SK-N-SH (cell line): ENCODE data around the gene MLYCD. TPM values are rescaled to one million over a fixed set of nuclear protein-coding genes. Genes with fewer than 3 reads are reported as not detected.

Source experiments
- CTCF ChIA-PET: fragments of 300-600, 350-600 bp; formaldehyde crosslinking; extraction: SDS; loops from one replicate; lab custom pipeline; 2021; lab: Yijun Ruan, JAX
- POLR2A ChIA-PET: fragments of 350-600 bp; sonication (Branson Sonifier 250); formaldehyde crosslinking; extraction: SDS; loops from one replicate; lab custom pipeline; 2020; ENCODE audit warnings: antibody characterized with exemption, inconsistent platforms; lab: Yijun Ruan, JAX
- DNase-seq: peaks from one replicate; pipeline ENCODE4 v3.0.0; 2012
- H2AFZ ChIP-seq: fragments of 200-600 bp; sonication (generic); 2 replicates; pipeline ENCODE4 v1.8.1; 2016; ENCODE audit warnings: antibody characterized with exemption, mild to moderate bottlenecking, low read depth
- H3F3A ChIP-seq: fragments of 200-600 bp; sonication (generic); replicated peaks from 2 replicates; pipeline ENCODE3; 2016; ENCODE audit warnings: antibody characterized with exemption, mild to moderate bottlenecking; ENCODE audit not compliant: insufficient read depth
- H3K27ac ChIP-seq, 2 experiments: fragments of 200-500 bp in 1 of 2; fragments of 200-600 bp in 1 of 2; sonication (Bioruptor generic) in 1 of 2; sonication (generic), shearing (Covaris generic) in 1 of 2; 2 replicates each; pipeline versions ENCODE4 v1.5.1 to v1.6.1; 2014 to 2016; ENCODE audit warnings: low read depth in 2 of 2, inconsistent platforms in 1 of 2, low read length in 1 of 2, mild to moderate bottlenecking in 1 of 2, mixed read lengths in 1 of 2
- H3K27me3 ChIP-seq: fragments of 200-600 bp; sonication (generic), shearing (Covaris generic); 2 replicates; pipeline ENCODE4 v1.6.1; 2016; ENCODE audit warnings: mixed run types; ENCODE audit not compliant: insufficient read depth
- H3K36me3 ChIP-seq, 2 experiments: fragments of 200-500 bp in 1 of 2; fragments of 200-600 bp in 1 of 2; sonication (Bioruptor generic) in 1 of 2; sonication (generic) in 1 of 2; replicated peaks in 1 of 2; 2 replicates each; pipeline versions ENCODE3 to v1.5.1; 2014 to 2016; ENCODE audit warnings: low read length in 1 of 2, mild to moderate bottlenecking in 1 of 2; ENCODE audit not compliant: insufficient read depth in 2 of 2, control insufficient read depth in 1 of 2
- H3K4me1 ChIP-seq, 2 experiments: fragments of 200-500 bp in 1 of 2; fragments of 200-600 bp in 1 of 2; sonication (Bioruptor generic) in 1 of 2; sonication (generic), shearing (Covaris generic) in 1 of 2; 2 replicates each; pipeline versions ENCODE4 v1.5.1 to v1.6.1; 2014 to 2016; ENCODE audit warnings: low read depth in 1 of 2, low read length in 1 of 2, mixed run types in 1 of 2; ENCODE audit not compliant: insufficient read depth in 2 of 2, control insufficient read depth in 1 of 2
- H3K4me2 ChIP-seq: fragments of 200-600 bp; sonication (generic), shearing (Covaris generic); 2 replicates; pipeline ENCODE4 v1.6.1; 2017; ENCODE audit warnings: mixed run types
- H3K4me3 ChIP-seq, 2 experiments: fragments of 200-500 bp in 1 of 2; fragments of 200-600 bp in 1 of 2; sonication (Bioruptor generic) in 1 of 2; sonication (generic), shearing (Covaris generic) in 1 of 2; 2 replicates each; pipeline versions ENCODE4 v1.5.1 to v1.8.1; 2014 to 2016; ENCODE audit warnings: low read depth in 2 of 2, inconsistent platforms in 1 of 2, low read length in 1 of 2, mild to moderate bottlenecking in 1 of 2, mixed read lengths in 1 of 2, moderate library complexity in 1 of 2
- H3K79me2 ChIP-seq: fragments of 200-600 bp; sonication (generic); 2 replicates; pipeline ENCODE4 v1.8.1; 2017; ENCODE audit warnings: mild to moderate bottlenecking; ENCODE audit not compliant: insufficient read depth
- H3K9ac ChIP-seq: fragments of 200-600 bp; sonication (generic); 2 replicates; pipeline ENCODE4 v1.6.1; 2017; ENCODE audit warnings: mixed run types
- H3K9me2 ChIP-seq: fragments of 200-600 bp; sonication (generic); 2 replicates; pipeline ENCODE4 v1.6.1; 2017; ENCODE audit warnings: mixed run types
- H3K9me3 ChIP-seq: fragments of 200-600 bp; sonication (generic); 2 replicates; pipeline ENCODE4 v1.6.1; 2017; ENCODE audit warnings: mixed run types, mild to moderate bottlenecking, moderate library complexity
- H4K20me1 ChIP-seq: fragments of 200-600 bp; sonication (generic); 2 replicates; pipeline ENCODE4 v1.6.1; 2017; ENCODE audit warnings: mild to moderate bottlenecking, mixed run types; ENCODE audit not compliant: insufficient read depth
- CHD2 ChIP-seq: fragments of 150-350 bp; IDR thresholded peaks from 2 replicates; pipeline ENCODE4 v1.6.1; 2018; ENCODE audit warnings: low read length; ENCODE audit not compliant: partially characterized antibody
- CTCF ChIP-seq: fragments of 200-600 bp; sonication (generic); IDR thresholded peaks from 2 replicates; pipeline ENCODE4 v1.6.1; 2017; ENCODE audit warnings: antibody characterized with exemption, mild to moderate bottlenecking, moderate library complexity
- ELF1 ChIP-seq: IDR thresholded peaks from 2 replicates; pipeline ENCODE4 v1.4.0; 2012
- FOSL2 ChIP-seq: IDR thresholded peaks from 2 replicates; pipeline ENCODE4 v1.4.0; 2012; ENCODE audit warnings: low read depth, mild to moderate bottlenecking, moderate library complexity, borderline replicate concordance
- FOXJ3 ChIP-seq: sonication (generic); formaldehyde crosslinking; IDR thresholded peaks from 2 replicates; pipeline ENCODE4 v1.5.1; 2020; ENCODE audit warnings: mild to moderate bottlenecking, missing genetic modification reagents
- GABPA ChIP-seq: IDR thresholded peaks from 2 replicates; pipeline ENCODE4 v1.4.0; 2012; ENCODE audit warnings: low read depth, mild to moderate bottlenecking
- GATA2 ChIP-seq: sonication (generic); formaldehyde crosslinking; IDR thresholded peaks from 2 replicates; pipeline ENCODE4 v1.5.0; 2020; ENCODE audit warnings: mild to moderate bottlenecking, missing genetic modification reagents
- IRF3 ChIP-seq: fragments of 150-350 bp; IDR thresholded peaks from 2 replicates; pipeline ENCODE4 v1.6.1; 2016; ENCODE audit warnings: mild to moderate bottlenecking, low read depth, low read length
- JUND ChIP-seq: IDR thresholded peaks from 2 replicates; pipeline ENCODE4 v1.4.0; 2012
- MEF2A ChIP-seq: IDR thresholded peaks from 2 replicates; pipeline ENCODE4 v1.4.0; 2012; ENCODE audit warnings: low read depth, borderline replicate concordance
- PBX3 ChIP-seq: IDR thresholded peaks from 2 replicates; pipeline ENCODE4; 2012
- RAD21 ChIP-seq: IDR thresholded peaks from 2 replicates; pipeline ENCODE4 v1.6.1; 2012; ENCODE audit warnings: mild to moderate bottlenecking, low read length
- RCOR1 ChIP-seq: fragments of 150-350 bp; IDR thresholded peaks from 2 replicates; pipeline ENCODE4 v1.6.1; 2017; ENCODE audit warnings: antibody characterized with exemption, low read length
- RFX5 ChIP-seq: IDR thresholded peaks from 2 replicates; pipeline ENCODE4 v1.6.1; 2012; ENCODE audit warnings: mild to moderate bottlenecking, improper control_type of control experiment, low read length
- RXRA ChIP-seq: IDR thresholded peaks from 2 replicates; pipeline ENCODE4 v1.4.0; 2012; ENCODE audit warnings: low read depth, mild to moderate bottlenecking, borderline replicate concordance
- SIN3A ChIP-seq: IDR thresholded peaks from 2 replicates; pipeline ENCODE4 v1.6.1; 2012; ENCODE audit warnings: low read depth, mild to moderate bottlenecking, low read length, moderate library complexity, borderline replicate concordance
- SMC3 ChIP-seq: IDR thresholded peaks from 2 replicates; pipeline ENCODE4 v1.6.1; 2012; ENCODE audit warnings: low read depth, low read length, improper control_type of control experiment
- ZBTB33 ChIP-seq: IDR thresholded peaks from 2 replicates; pipeline ENCODE4 v1.4.0; 2012; ENCODE audit warnings: low read depth, borderline replicate concordance
- WGBS: methylation state at CpG from one replicate; pipeline ENCODE4 v1.1.6; 2017; ENCODE audit warnings: low lambda C conversion rate; 5-methylcytosine and 5-hydroxymethylcytosine counted together
- polyA plus RNA-seq, 3 experiments: library from polyadenylated mRNA; depleted of rRNA; stranded (reverse); fragments of >200 nt; gene quantifications; 2 replicates each; pipeline ENCODE4 v1.2.3, GENCODE V29; 2012

MLYCD gene
- polyA plus RNA-seq, 1 of the 3 experiments (the other 2 are of a cell fraction) = 2.4 TPM

GRCh38 chr16:83925957-83926725 is 27.2 kb downstream of the MLYCD start:
- Histone ChIP-seq H3K27me3 (no peaks in the 10 kb centered on the region), H3K79me2 (no peaks in the 10 kb centered on the region), H3K9me2 (no peaks in the 10 kb centered on the region), H3K4me1 (peaks cover 0 to 11% of the 10 kb centered on the region in 2 experiments; a peak in 1 of 4 replicates), H4K20me1 (0 out of 2 replicates have a peak, but pooled peaks cover 3% of the 10 kb centered on the region), H2AFZ (peak overlapping the region; percentile 46; the same call in 1 of the 2 replicates), H3K4me2 (peak overlapping the region; percentile 59; the same call in 1 of the 2 replicates), H3K9ac (no peak overlapping the region), H3K36me3 (no peaks in the 10 kb centered on the region), H3F3A (no peaks in the 10 kb centered on the region), H3K27ac (no peak overlapping the region), H3K9me3 (no peaks in the 10 kb centered on the region), H3K4me3 (peak overlapping the region in 1 of 2 experiments; percentile 51; a peak in 1 of 4 replicates)
- CTCF ChIA-PET = interaction anchor here (0.6 to 2.9 kb wide), 20 partner anchors 11 to 162 kb away, joined by 3 to 33 read pairs (median 5); partner anchors contain the start of genes MLYCD and OSGIN1
- POLR2A ChIA-PET = no interaction called here
- no peak for TF ChIP-seq MEF2A
- TF ChIP-seq ZBTB33 = no peak
- no peak for TF ChIP-seq RCOR1
- no peak for TF ChIP-seq GATA2 (CRISPR knock-in tag)
- no peak for TF ChIP-seq ELF1
- DNase-seq = peak; percentile 32
- 28% methylated on average over 14 of the region's 27 CpGs for WGBS

- Histone ChIP-seq H3F3A (no peaks in the 10 kb centered on the region), H3K9me3 (no peaks in the 10 kb centered on the region), H3K27me3 (no peaks in the 10 kb centered on the region), H3K4me2 (peak overlapping the region; percentile 59; the same call in 1 of the 2 replicates), H3K27ac (no peak overlapping the region), H2AFZ (peak overlapping the region; percentile 46; the same call in 1 of the 2 replicates), H3K36me3 (no peaks in the 10 kb centered on the region), H3K79me2 (no peaks in the 10 kb centered on the region), H4K20me1 (0 out of 2 replicates have a peak, but pooled peaks cover 3% of the 10 kb centered on the region), H3K4me3 (peak overlapping the region in 1 of 2 experiments; percentile 51; a peak in 1 of 4 replicates), H3K9me2 (no peaks in the 10 kb centered on the region), H3K9ac (no peak overlapping the region), H3K4me1 (peaks cover 0 to 11% of the 10 kb centered on the region in 2 experiments; a peak in 1 of 4 replicates)
- CTCF ChIA-PET = interaction anchor here (0.6 to 2.9 kb wide), 29 partner anchors 10 to 163 kb away, joined by 3 to 33 read pairs (median 3); partner anchors contain the start of genes MLYCD and OSGIN1
- 24% methylated on average over 35 of the region's 35 CpGs for WGBS
- POLR2A ChIA-PET = no interaction called here
- DNase-seq = peak; percentile 90
- TF ChIP-seq RXRA (no peak), SMC3 (peak; percentile 70), FOXJ3 (CRISPR knock-in tag) (no peak), FOSL2 (peak; percentile 57; the same call in 1 of the 2 replicates), RFX5 (no peak), CTCF (peak; percentile 95), GATA2 (CRISPR knock-in tag) (no peak), CHD2 (peak; percentile 25), SIN3A (no peak), PBX3 (no peak), GABPA (no peak), IRF3 (no peak), RAD21 (peak; percentile 73), JUND (no peak), ELF1 (no peak)
Observed at GRCh38 chr16:83926726-83927397, 27.9 kb downstream of the MLYCD start.
